Natural killer cell (primary cell): ENCODE results near the gene CASTOR1. TPM values are rescaled to one million over a fixed set of nuclear protein-coding genes. Genes with fewer than 3 reads are reported as not detected.
A peak's percentile ranks its signal among the peaks of the same experiment; 100 is the strongest.

ENCODE experiments used
- ATAC-seq, 3 donors: fragments of 150-1000 bp in 2 of 3; fragments of 200-7000 bp in 1 of 3; cut with Tn5 transposase; 1 replicate in 1 of 3; 2 replicates in 2 of 3; pipeline ENCODE4 v1.10.0; 2021; ENCODE audit warnings: mild to moderate bottlenecking in 2 of 3, moderate library complexity in 2 of 3
- DNase-seq, 2 donors: peaks; one replicate each; pipeline versions ENCODE4 v3.0.0 to v3.0.0-alpha.2; 2013 to 2021; ENCODE audit warnings: mixed read lengths in 1 of 2
- H3K27ac ChIP-seq: one replicate; pipeline ENCODE4 v1.5.1; 2013; ENCODE audit warnings: mild to moderate bottlenecking, low read length
- H3K27me3 ChIP-seq: one replicate; pipeline ENCODE4 v1.6.1; 2013; ENCODE audit warnings: low read length; ENCODE audit not compliant: control insufficient read depth, insufficient read depth
- H3K36me3 ChIP-seq: one replicate; pipeline ENCODE4 v1.6.1; 2013; ENCODE audit warnings: low read length; ENCODE audit not compliant: control insufficient read depth, insufficient read depth
- H3K4me1 ChIP-seq: one replicate; pipeline ENCODE4 v1.6.1; 2013; ENCODE audit warnings: low read length; ENCODE audit not compliant: control insufficient read depth, insufficient read depth
- H3K4me3 ChIP-seq: one replicate; pipeline ENCODE4 v1.5.1; 2013; ENCODE audit warnings: low read length
- H3K9me3 ChIP-seq: one replicate; pipeline ENCODE4 v1.6.1; 2013; ENCODE audit warnings: low read length; ENCODE audit not compliant: control insufficient read depth, insufficient read depth
- H3K27ac Mint-ChIP-seq, 2 donors: one replicate each; pipeline ENCODE4 v1.8.0; 2022; ENCODE audit warnings: mild to moderate bottlenecking in 2 of 2, mixed read lengths in 2 of 2, moderate library complexity in 1 of 2
- H3K27me3 Mint-ChIP-seq, 2 donors: one replicate each; pipeline ENCODE4 v1.8.0; 2022; ENCODE audit warnings: low read depth in 2 of 2, mixed read lengths in 2 of 2
- H3K36me3 Mint-ChIP-seq: one replicate; pipeline ENCODE4 v1.8.0; 2022; ENCODE audit warnings: mixed read lengths
- H3K4me1 Mint-ChIP-seq, 2 donors: one replicate each; pipeline ENCODE4 v1.8.0; 2022; ENCODE audit warnings: mixed read lengths in 2 of 2
- H3K4me3 Mint-ChIP-seq: one replicate; pipeline ENCODE4 v1.8.0; 2022; ENCODE audit warnings: mild to moderate bottlenecking, moderate library complexity, mixed read lengths
- H3K9me3 Mint-ChIP-seq, 2 donors: one replicate each; pipeline ENCODE4 v1.8.0; 2022; ENCODE audit warnings: mixed read lengths in 2 of 2
- WGBS: methylation state at CpG from one replicate; pipeline ENCODE4 v1.1.7; 2013; ENCODE audit warnings: missing lambda C conversion rate; ENCODE audit not compliant: insufficient coverage; 5-methylcytosine and 5-hydroxymethylcytosine counted together
- intact Hi-C: fragments of 100-400 bp; cut with micrococcal nuclease; formaldehyde crosslinking; loops from one replicate; pipeline ENCODE4 v1.14.2; 2022
- total RNA-seq, 4 donors: library from RNA; stranded (reverse); fragments of 120-200 nt in 1 of 4; gene quantifications; one replicate each; pipeline versions ENCODE4 v1.2.3 to v1.2.4, GENCODE V29; 2013 to 2022
- TF ChIP-seq, protein P1 (sequence below): fragments of 200-600 bp; IDR thresholded peaks from one replicate; pipeline ENCODE4 v1.8.0; 2022; ENCODE audit warnings: antibody characterized with exemption

Gene CASTOR1
- total RNA-seq, 3 donors from 2014 or later (not counting 1 experiment from before 2014, with no cell fraction given) = 7.0 to 11.9 (median 8.8) TPM

DNA sequence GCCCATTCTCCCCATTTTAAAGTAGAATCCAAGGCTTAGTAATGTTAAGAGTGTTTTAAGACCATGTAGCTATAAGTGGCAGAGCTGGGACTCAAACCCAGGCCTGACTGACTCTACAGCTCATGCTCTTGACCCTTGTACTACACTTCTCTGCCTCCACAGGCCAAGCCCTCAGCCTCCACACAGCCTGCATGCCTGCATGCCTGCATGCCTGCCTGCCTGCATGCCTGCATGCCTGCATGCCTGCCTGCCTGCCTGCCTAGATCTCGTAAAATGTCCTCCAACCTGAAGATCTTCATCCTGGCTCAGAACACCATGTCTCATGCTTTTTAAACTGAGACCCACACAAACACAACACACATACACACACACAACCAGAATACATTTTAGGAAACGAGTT lies 18.8 kb upstream of the CASTOR1 start:
- Mint-ChIP-seq H3K27ac (peak overlapping the region; percentile 87 to 95), H3K4me3 (peak overlapping the region; percentile 65), H3K36me3 (no peaks in the 10 kb centered on the region), H3K27me3 (no peaks in the 10 kb centered on the region), H3K4me1 (peaks cover 92 to 99% of the 10 kb centered on the region in 2 donors), H3K9me3 (no peaks in the 10 kb centered on the region)
- no peak for ATAC-seq
- Histone ChIP-seq H3K27ac (peak overlapping the region; percentile 71), H3K4me3 (no peak overlapping the region), H3K36me3 (peaks cover 2% of the 10 kb centered on the region), H3K27me3 (no peaks in the 10 kb centered on the region), H3K9me3 (no peaks in the 10 kb centered on the region), H3K4me1 (peaks cover 96% of the 10 kb centered on the region)
- no peak for DNase-seq
- TF ChIP-seq, protein P1, sequence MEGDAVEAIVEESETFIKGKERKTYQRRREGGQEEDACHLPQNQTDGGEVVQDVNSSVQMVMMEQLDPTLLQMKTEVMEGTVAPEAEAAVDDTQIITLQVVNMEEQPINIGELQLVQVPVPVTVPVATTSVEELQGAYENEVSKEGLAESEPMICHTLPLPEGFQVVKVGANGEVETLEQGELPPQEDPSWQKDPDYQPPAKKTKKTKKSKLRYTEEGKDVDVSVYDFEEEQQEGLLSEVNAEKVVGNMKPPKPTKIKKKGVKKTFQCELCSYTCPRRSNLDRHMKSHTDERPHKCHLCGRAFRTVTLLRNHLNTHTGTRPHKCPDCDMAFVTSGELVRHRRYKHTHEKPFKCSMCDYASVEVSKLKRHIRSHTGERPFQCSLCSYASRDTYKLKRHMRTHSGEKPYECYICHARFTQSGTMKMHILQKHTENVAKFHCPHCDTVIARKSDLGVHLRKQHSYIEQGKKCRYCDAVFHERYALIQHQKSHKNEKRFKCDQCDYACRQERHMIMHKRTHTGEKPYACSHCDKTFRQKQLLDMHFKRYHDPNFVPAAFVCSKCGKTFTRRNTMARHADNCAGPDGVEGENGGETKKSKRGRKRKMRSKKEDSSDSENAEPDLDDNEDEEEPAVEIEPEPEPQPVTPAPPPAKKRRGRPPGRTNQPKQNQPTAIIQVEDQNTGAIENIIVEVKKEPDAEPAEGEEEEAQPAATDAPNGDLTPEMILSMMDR = no peak
- intact Hi-C loops = loop anchor here (5.0 kb wide), 1 partner anchor 44 kb away; no protein-coding TSS in a partner anchor
- 86% methylated on average over 2 of the region's 2 CpGs for WGBS

DNA sequence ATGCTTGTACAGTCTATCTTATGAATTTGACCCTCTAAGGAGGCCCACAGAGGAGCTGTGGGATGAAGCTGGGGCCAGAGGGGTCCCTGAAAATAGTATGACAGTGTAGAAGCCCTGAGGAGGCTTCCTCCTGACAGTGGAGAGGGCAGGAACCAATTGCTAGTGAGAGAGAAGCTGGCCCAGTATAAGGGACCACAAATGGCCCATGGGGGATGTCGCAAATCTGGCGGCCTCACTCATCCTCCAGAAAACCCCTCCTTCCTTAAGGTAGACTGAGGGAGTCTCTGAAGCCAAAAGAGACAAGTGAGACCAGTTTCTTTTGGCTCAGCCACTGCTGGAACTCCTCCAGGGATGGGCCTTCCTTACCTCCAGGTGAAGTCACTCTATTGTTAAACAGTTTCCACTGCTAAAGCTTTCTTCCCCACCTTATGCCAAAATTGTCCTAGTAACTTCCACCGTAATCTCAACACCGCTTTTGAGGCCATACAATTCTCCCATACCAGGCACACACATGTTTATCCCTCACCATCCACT lies 17.8 kb upstream of the CASTOR1 start:
- H3K4me3 Mint-ChIP-seq = peak overlapping the region; percentile 79
- Histone ChIP-seq H3K27me3 (no peaks in the 10 kb centered on the region), H3K27ac (peak overlapping the region; percentile 71), H3K9me3 (no peaks in the 10 kb centered on the region), H3K36me3 (peaks cover 2% of the 10 kb centered on the region), H3K4me3 (no peak overlapping the region), H3K4me1 (peaks cover 96% of the 10 kb centered on the region)
- H3K36me3 Mint-ChIP-seq = no peaks in the 10 kb centered on the region
- ATAC-seq (peak in 2 of 3 donors; percentile 35 to 48), DNase-seq (peak in 1 of 2 donors; percentile 63)
- intact Hi-C loops = loop anchor here (2.0 to 5.0 kb wide), 2 partner anchors 14 to 45 kb away; no protein-coding TSS in a partner anchor
- no peaks in the 10 kb centered on the region for H3K27me3 Mint-ChIP-seq
- WGBS = 49% methylated on average over 4 of the region's 4 CpGs
- TF ChIP-seq, protein P1 = no peak
- peak overlapping the region; percentile 87 to 95 for H3K27ac Mint-ChIP-seq
- H3K4me1 Mint-ChIP-seq = peaks cover 92 to 99% of the 10 kb centered on the region in 2 donors
- no peaks in the 10 kb centered on the region for H3K9me3 Mint-ChIP-seq

DNA sequence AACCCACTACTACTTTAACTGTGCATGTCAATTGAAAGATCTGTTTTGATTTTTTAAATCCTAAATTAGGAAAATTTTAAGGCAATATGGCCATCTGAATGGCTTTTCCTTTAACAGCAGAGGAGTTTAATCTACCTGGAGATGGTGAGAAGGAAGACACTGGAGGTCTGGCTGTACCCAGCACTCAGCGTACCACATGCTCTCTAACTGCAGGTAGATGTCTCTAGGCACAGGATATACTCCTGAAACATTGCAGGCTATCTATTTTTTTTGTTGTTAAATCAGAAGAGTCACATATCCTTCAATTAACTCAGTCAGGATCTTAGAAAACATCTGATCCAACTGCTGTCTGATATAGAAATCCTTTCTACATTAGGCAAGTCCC lies 17.3 kb upstream of the CASTOR1 start:
- Histone ChIP-seq H3K4me3 (peak overlapping the region; percentile 0), H3K36me3 (peaks cover 2% of the 10 kb centered on the region), H3K4me1 (peaks cover 96% of the 10 kb centered on the region), H3K27me3 (no peaks in the 10 kb centered on the region), H3K9me3 (no peaks in the 10 kb centered on the region), H3K27ac (peak overlapping the region; percentile 71)
- H3K9me3 Mint-ChIP-seq = no peaks in the 10 kb centered on the region
- H3K27me3 Mint-ChIP-seq = no peaks in the 10 kb centered on the region
- 0% methylated on average over 1 of the region's 1 CpG for WGBS
- peak; percentile 14 to 30 (median 19) for ATAC-seq
- DNase-seq = peak in 1 of 2 donors; percentile 59
- TF ChIP-seq, protein P1 = no peak
- intact Hi-C loops = loop anchor here (2.0 to 5.0 kb wide), 2 partner anchors 14 to 46 kb away; no protein-coding TSS in a partner anchor
- peak overlapping the region; percentile 87 to 95 for H3K27ac Mint-ChIP-seq
- H3K4me1 Mint-ChIP-seq = peaks cover 89 to 99% of the 10 kb centered on the region in 2 donors
- H3K4me3 Mint-ChIP-seq = peak overlapping the region; percentile 79
- no peaks in the 10 kb centered on the region for H3K36me3 Mint-ChIP-seq
